Kidney epithelial cell (primary cell): Measurements from ENCODE around the gene AKAP13. TPM values are rescaled to one million over a fixed set of nuclear protein-coding genes. Genes with fewer than 3 reads are reported as not detected.

Source experiments
- DNase-seq: peaks from one replicate; pipeline ENCODE4 v3.0.0-alpha.2; 2010; ENCODE audit warnings: low read depth
- H3K27me3 ChIP-seq: 2 replicates; pipeline ENCODE4 v1.6.0; 2011; ENCODE audit warnings: low read length; ENCODE audit not compliant: control insufficient read depth, insufficient read depth
- H3K36me3 ChIP-seq: 2 replicates; pipeline ENCODE4 v1.5.1; 2011; ENCODE audit warnings: low read length; ENCODE audit not compliant: control insufficient read depth, insufficient read depth
- H3K4me3 ChIP-seq: 2 replicates; pipeline ENCODE4 v1.5.1; 2011; ENCODE audit warnings: low read depth, mild to moderate bottlenecking, control low read depth, low read length
- CTCF ChIP-seq: IDR thresholded peaks from 2 replicates; pipeline ENCODE4 v1.5.1; 2011; ENCODE audit warnings: mild to moderate bottlenecking, moderate library complexity, low read length, control low read depth, inconsistent platforms; ENCODE audit not compliant: insufficient read depth, poor library complexity, severe bottlenecking
- total RNA-seq: library from RNA; depleted of rRNA; stranded (reverse); fragments of >200 nt; gene quantifications from 2 replicates; pipeline ENCODE4 v1.2.3, GENCODE V29; 2015

Gene AKAP13
- total RNA-seq, 1 donor from 2014 or later: 54.0 TPM

DNA sequence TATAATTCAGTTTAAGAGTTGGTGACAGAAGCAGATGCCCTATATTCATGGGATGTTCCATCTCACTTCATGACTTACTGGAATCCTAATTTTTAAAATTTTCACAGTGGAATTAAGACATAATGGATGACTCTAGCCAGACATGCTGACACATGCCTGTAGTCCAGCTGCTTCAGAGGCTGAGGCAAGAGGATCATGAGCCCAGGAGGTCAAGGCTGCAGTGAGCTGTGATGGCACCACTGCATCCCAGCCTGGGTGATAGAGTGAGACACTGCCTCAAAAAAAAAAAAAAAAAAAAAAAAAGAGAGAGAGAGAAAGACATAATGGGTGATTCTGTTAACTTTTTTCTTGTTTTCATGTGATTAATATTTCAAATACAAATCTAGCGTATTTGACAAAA, 290.8 kb downstream of the AKAP13 start:
- no peaks in the 10 kb centered on the region for H3K36me3 ChIP-seq
- no peak for DNase-seq
- H3K4me3 ChIP-seq: no peak overlapping the region
- no peaks in the 10 kb centered on the region for H3K27me3 ChIP-seq
- no peak for TF ChIP-seq CTCF

DNA sequence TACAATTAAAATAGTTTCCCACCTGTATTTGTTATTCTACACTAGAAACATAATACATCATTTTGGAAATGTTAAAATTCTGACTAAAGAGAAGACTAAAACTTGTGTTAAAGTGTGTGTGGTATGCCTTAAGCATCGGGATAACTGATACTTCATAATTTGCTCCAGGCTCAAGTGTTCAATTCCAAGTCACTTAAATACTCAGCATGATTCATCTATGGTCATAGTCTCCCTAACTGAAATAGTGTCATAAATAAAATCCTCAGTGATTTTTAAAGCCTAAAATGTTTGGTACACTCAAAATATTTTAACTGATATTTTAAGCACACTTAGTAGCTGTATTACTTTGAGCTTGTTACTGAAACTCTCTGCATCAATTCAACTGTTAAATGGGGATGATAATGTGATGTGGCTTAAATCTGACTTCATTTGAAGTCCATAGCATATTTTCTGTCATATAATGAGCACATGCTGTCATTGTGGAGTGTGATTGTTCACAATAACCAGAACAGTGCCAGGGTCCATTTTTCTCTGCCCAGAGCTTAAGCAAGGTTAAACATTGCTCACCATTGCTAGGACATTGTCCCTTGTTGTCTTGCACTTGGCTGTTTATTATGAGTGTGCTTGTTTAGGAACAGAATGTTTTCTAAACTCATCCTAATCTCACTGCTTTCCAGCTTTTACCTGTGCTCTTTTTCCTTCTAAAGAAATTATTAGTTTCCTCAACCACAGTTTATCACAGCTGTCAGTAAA, 292.1 kb downstream of the AKAP13 start:
- no peak for TF ChIP-seq CTCF
- H3K36me3 ChIP-seq: no peaks in the 10 kb centered on the region
- DNase-seq: no peak

DNA sequence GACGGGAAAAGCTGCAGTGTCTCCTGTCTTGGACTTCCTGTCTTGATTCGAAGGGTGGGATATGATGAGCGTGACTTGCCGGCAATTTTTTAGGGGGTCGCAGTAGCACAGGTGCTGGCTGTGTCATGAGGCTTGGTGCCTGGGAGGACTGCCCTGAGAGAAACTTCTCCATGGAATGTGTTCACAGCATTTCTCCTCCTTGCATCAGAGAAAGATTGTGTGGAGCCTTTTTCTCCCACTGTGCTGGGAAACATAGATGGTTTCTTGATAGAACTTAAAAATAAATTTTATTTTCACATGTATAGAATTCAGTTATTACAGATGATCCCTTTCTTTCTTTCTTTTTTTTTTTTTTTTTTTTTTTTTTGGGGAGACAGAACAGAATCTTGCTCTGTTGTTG, 292.9 kb downstream of the AKAP13 start:
- Histone ChIP-seq H3K36me3 (no peaks in the 10 kb centered on the region), H3K4me3 (no peak overlapping the region), H3K27me3 (no peaks in the 10 kb centered on the region)
- no peak for TF ChIP-seq CTCF
- DNase-seq: no peak

More for the DNA sequence above, 292.1 kb downstream of the AKAP13 start:
- Histone ChIP-seq H3K4me3 (no peak overlapping the region), H3K27me3 (no peaks in the 10 kb centered on the region)

DNA sequence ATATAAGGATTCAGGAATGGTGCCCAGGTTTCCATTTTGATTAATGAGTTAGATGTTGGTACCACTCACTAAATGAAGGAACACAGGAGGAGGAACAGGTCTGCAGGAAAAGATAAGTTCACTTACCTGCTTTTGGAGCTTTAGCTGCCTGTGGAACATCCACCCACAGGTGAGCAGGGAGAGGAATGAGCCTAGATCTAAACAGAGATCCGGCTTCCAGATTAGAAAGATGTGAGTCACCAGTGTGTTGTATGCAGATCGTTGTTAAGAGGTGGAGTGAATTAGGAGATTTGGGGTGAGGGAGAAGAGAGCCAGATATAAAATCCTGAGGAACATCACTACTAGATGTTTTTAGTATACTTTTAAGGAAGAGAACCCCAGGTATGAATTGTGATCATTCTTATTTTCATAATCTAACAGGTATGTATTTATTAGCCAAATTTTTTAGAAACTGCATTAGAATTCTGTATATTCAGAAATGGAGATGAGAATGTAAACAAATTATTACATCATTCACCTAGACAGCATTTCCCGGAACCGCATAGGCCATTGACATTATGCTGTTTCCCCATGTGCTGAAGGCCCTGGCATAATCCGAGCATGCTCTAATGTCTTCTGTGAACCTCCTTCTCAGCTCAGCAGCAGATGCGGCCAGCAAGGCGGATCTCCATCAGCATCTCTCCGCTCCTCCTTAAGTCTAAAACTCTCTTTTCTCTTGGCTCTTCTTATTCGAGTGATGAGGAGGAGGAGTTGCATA, 296.1 kb downstream of the AKAP13 start:
- Histone ChIP-seq H3K36me3 (no peaks in the 10 kb centered on the region), H3K4me3 (no peak overlapping the region), H3K27me3 (no peaks in the 10 kb centered on the region)
- no peak for DNase-seq
- TF ChIP-seq CTCF: no peak

- DNase-seq: no peak
- no peak for TF ChIP-seq CTCF
- no peaks in the 10 kb centered on the region for H3K36me3 ChIP-seq
- no peak overlapping the region for H3K4me3 ChIP-seq
- H3K27me3 ChIP-seq: no peaks in the 10 kb centered on the region
Measured at GRCh38 chr15:85679231-85679630, 298.8 kb downstream of the AKAP13 start.
